PFSK-1 (cell line): ENCODE measurements around the gene CD82.

ENCODE experiments used
- POLR2AphosphoS5 ChIP-seq: IDR thresholded peaks from 2 replicates; pipeline ENCODE4 v1.6.1; 2012; ENCODE audit warnings: low read depth, mild to moderate bottlenecking, control low read depth, low read length, moderate library complexity
- TF ChIP-seq, protein P1 (sequence below), 2 experiments: IDR thresholded peaks; 2 replicates each; pipeline versions ENCODE4 v1.6.1 to v1.8.0; 2011 to 2012; ENCODE audit warnings: low read depth in 2 of 2, low read length in 2 of 2, control low read depth in 1 of 2, inconsistent platforms in 1 of 2, mild to moderate bottlenecking in 1 of 2, moderate library complexity in 1 of 2; ENCODE audit not compliant: insufficient read depth in 1 of 2

DNA sequence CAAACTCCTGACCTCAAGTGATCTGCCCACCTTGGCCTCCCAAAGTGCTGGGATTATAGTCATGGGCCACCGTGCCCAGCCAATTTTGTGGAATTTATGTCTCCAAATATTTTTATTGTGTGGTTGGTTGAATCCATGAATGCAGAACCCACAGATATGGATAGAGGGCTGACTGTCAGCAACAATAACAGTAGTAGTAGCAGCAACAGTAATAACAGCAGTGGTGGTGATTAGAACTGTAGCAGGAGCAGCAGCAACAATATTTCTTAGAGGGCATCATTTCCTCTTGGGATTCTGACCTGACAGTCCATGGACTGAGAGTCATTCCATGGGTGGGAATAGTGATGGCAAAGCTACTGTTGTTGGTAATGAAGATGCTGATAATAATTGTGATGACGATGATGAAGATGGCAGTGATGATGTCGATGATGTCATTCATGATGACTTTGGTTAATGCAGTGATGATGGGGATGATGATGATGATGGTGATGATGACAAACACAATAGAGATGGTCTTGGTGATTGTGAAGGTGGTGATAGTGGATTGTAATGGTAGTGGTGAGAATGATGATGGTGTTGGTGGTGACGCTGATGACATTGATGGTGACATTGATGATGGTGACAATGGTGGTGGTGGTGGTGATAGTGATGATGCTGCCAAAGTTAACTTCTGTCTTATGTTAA is 13.9 kb upstream of the CD82 start:
- TF ChIP-seq, protein P1, sequence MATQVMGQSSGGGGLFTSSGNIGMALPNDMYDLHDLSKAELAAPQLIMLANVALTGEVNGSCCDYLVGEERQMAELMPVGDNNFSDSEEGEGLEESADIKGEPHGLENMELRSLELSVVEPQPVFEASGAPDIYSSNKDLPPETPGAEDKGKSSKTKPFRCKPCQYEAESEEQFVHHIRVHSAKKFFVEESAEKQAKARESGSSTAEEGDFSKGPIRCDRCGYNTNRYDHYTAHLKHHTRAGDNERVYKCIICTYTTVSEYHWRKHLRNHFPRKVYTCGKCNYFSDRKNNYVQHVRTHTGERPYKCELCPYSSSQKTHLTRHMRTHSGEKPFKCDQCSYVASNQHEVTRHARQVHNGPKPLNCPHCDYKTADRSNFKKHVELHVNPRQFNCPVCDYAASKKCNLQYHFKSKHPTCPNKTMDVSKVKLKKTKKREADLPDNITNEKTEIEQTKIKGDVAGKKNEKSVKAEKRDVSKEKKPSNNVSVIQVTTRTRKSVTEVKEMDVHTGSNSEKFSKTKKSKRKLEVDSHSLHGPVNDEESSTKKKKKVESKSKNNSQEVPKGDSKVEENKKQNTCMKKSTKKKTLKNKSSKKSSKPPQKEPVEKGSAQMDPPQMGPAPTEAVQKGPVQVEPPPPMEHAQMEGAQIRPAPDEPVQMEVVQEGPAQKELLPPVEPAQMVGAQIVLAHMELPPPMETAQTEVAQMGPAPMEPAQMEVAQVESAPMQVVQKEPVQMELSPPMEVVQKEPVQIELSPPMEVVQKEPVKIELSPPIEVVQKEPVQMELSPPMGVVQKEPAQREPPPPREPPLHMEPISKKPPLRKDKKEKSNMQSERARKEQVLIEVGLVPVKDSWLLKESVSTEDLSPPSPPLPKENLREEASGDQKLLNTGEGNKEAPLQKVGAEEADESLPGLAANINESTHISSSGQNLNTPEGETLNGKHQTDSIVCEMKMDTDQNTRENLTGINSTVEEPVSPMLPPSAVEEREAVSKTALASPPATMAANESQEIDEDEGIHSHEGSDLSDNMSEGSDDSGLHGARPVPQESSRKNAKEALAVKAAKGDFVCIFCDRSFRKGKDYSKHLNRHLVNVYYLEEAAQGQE (IDR thresholded peaks at IDR 0.05; ENCODE audit: insufficient read depth in 1 of 2, low read depth in 2 of 2, low read length in 2 of 2): no peak
- TF ChIP-seq POLR2AphosphoS5: no peak
